ENCODE measurements around the gene MASTL. TPM values are rescaled to one million over a fixed set of nuclear protein-coding genes. Genes with fewer than 3 reads are reported as not detected.

The MASTL gene
- polyA plus RNA-seq, 1 of the 3 experiments (the other 2 are of a cell fraction) = 5.8 TPM

- Histone ChIP-seq H4K20me1 (ENCODE audit: insufficient read depth) (no peaks in the 10 kb centered on the region), H3K9ac (no peak overlapping the region), H3K4me2 (no peak overlapping the region), H3K4me1 (ENCODE audit: control insufficient read depth in 1 of 2, insufficient read depth in 2 of 2, low read depth in 1 of 2, low read length in 1 of 2) (no peaks in the 10 kb centered on the region), H3K36me3 (replicated peaks in 1 of 2; ENCODE audit: control insufficient read depth in 1 of 2, insufficient read depth in 2 of 2, low read length in 1 of 2) (peaks cover 26 to 51% of the 10 kb centered on the region in 2 experiments), H3K27me3 (ENCODE audit: insufficient read depth) (no peaks in the 10 kb centered on the region), H3K9me2 (no peaks in the 10 kb centered on the region), H3K27ac (ENCODE audit: low read depth in 2 of 2, low read length in 1 of 2) (no peak overlapping the region), H3K79me2 (ENCODE audit: insufficient read depth) (no peaks in the 10 kb centered on the region; the same call in 1 of the 2 replicates), H2AFZ (ENCODE audit: low read depth) (no peak overlapping the region), H3K9me3 (no peaks in the 10 kb centered on the region), H3F3A (replicated peaks; ENCODE audit: insufficient read depth) (peaks cover 9% of the 10 kb centered on the region), H3K4me3 (ENCODE audit: low read depth in 2 of 2, low read length in 1 of 2) (no peak overlapping the region)
- 72% methylated on average over 8 of the region's 8 CpGs for WGBS (ENCODE audit: low lambda C conversion rate)
- no peak for DNase-seq
- TF ChIP-seq TEAD4 (IDR thresholded peaks at IDR 0.05; ENCODE audit: borderline replicate concordance, insufficient read depth) (no peak), EZH2phosphoT487 (IDR thresholded peaks at IDR 0.05; ENCODE audit: borderline replicate concordance, low read depth) (no peak), CHD2 (IDR thresholded peaks at IDR 0.05; ENCODE audit: low read length, partially characterized antibody) (no peak), RAD21 (IDR thresholded peaks at IDR 0.05; ENCODE audit: low read length) (no peak), IRF3 (IDR thresholded peaks at IDR 0.05; ENCODE audit: low read depth, low read length) (no peak), RCOR1 (IDR thresholded peaks at IDR 0.05; ENCODE audit: low read length) (no peak), SMC3 (IDR thresholded peaks at IDR 0.05; ENCODE audit: low read depth, low read length) (no peak), CTCF (IDR thresholded peaks at IDR 0.05) (no peak), MAX (IDR thresholded peaks at IDR 0.05; ENCODE audit: low read depth) (no peak), PBX3 (IDR thresholded peaks at IDR 0.05) (no peak), MEF2A (IDR thresholded peaks at IDR 0.05; ENCODE audit: borderline replicate concordance, low read depth) (no peak)
- ChIA-PET CTCF (interaction anchor here (1.4 to 1.7 kb wide), 2 partner anchors 10 to 67 kb away, joined by 4 to 17 read pairs; no protein-coding TSS in a partner anchor), POLR2A (no interaction called here)
These were observed 69.9 kb downstream of the MASTL start for GRCh38 chr10:27225011-27225590.

- Histone ChIP-seq H3K4me2 (no peak overlapping the region), H3K4me1 (ENCODE audit: control insufficient read depth in 1 of 2, insufficient read depth in 2 of 2, low read depth in 1 of 2, low read length in 1 of 2) (no peaks in the 10 kb centered on the region), H3K4me3 (ENCODE audit: low read depth in 2 of 2, low read length in 1 of 2) (no peak overlapping the region), H3K27ac (ENCODE audit: low read depth in 2 of 2, low read length in 1 of 2) (no peak overlapping the region), H3K9ac (no peak overlapping the region), H3K9me3 (no peaks in the 10 kb centered on the region), H3K36me3 (replicated peaks in 1 of 2; ENCODE audit: control insufficient read depth in 1 of 2, insufficient read depth in 2 of 2, low read length in 1 of 2) (peaks cover 21 to 49% of the 10 kb centered on the region in 2 experiments), H3K9me2 (no peaks in the 10 kb centered on the region), H4K20me1 (ENCODE audit: insufficient read depth) (no peaks in the 10 kb centered on the region), H3K27me3 (ENCODE audit: insufficient read depth) (no peaks in the 10 kb centered on the region), H3K79me2 (ENCODE audit: insufficient read depth) (no peaks in the 10 kb centered on the region; the same call in 1 of the 2 replicates), H3F3A (replicated peaks; ENCODE audit: insufficient read depth) (peaks cover 10% of the 10 kb centered on the region), H2AFZ (ENCODE audit: low read depth) (no peak overlapping the region)
- POLR2A ChIA-PET = no interaction called here
- no peak for TF ChIP-seq EZH2phosphoT487 (IDR thresholded peaks at IDR 0.05; ENCODE audit: borderline replicate concordance, low read depth)
- TF ChIP-seq NFIC (IDR thresholded peaks at IDR 0.05; ENCODE audit: borderline replicate concordance) = no peak
- no peak for DNase-seq
- CTCF ChIA-PET = no interaction called here
- 63% methylated on average over 3 of the region's 3 CpGs for WGBS (ENCODE audit: low lambda C conversion rate)
These were observed 70.6 kb downstream of the MASTL start for GRCh38 chr10:27225642-27226257.

Measured in SK-N-SH (cell line).